ENCODE data around the gene PECR. TPM values are rescaled to one million over a fixed set of nuclear protein-coding genes. Genes with fewer than 3 reads are reported as not detected.

Gene PECR
- total RNA-seq, 1 experiment from 2014 or later, result 16.3 TPM

DNA sequence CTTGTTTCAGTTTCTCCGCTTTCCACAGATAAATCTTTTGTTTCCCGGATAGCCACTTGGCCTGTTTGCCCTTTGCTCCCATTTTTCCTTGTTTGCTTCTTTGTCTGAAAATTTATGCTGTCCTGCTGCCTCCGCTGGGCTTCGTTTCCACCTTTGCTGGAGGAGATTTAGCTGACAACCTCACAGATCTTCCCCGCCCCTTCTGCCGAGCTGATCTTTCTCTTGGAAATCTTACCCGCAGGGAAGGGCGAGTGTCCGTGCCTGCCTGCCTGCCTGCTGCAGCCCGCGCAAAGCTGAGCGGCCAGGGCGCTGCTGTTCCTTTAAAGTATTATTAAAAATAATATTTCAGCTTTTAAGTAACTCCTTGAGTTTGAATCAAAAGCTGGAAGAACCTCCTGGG lies 26.2 kb upstream of the PECR start:
- BruUV-seq (replicated peaks), result no TSS peak
- Histone ChIP-seq H3K9me3 (ENCODE audit: control insufficient read depth in 1 of 2, insufficient read depth in 1 of 2, low read depth in 1 of 2, low read length in 2 of 2) (no peaks in the 10 kb centered on the region), H3K27ac (ENCODE audit: low read depth, low read length) (no peak overlapping the region), H3K79me2 (ENCODE audit: insufficient read depth, low read length) (peaks cover 36% of the 10 kb centered on the region), H3K27me3 (ENCODE audit: insufficient read depth, low read length) (no peaks in the 10 kb centered on the region), H3K9me2 (ENCODE audit: insufficient read depth) (no peaks in the 10 kb centered on the region), H3K4me3 (replicated peaks in 1 of 2; ENCODE audit: low read depth in 1 of 2, low read length in 2 of 2) (no peak overlapping the region), H3K36me3 (ENCODE audit: control insufficient read depth in 1 of 2, insufficient read depth in 2 of 2, low read length in 2 of 2) (peaks cover 15 to 24% of the 10 kb centered on the region in 2 experiments; a peak in 3 of 4 replicates), H3K4me2 (ENCODE audit: low read length) (peak overlapping the region; percentile 83; the same call in 1 of the 2 replicates), H2AFZ (ENCODE audit: low read depth, low read length, poor library complexity, severe bottlenecking) (no peak overlapping the region), H4K20me1 (ENCODE audit: insufficient read depth) (peaks cover 7% of the 10 kb centered on the region; the same call in 1 of the 2 replicates), H3K9ac (ENCODE audit: low read length) (no peak overlapping the region), H3K4me1 (ENCODE audit: control insufficient read depth in 1 of 2, insufficient read depth in 2 of 2, low read length in 2 of 2) (peaks cover 5 to 18% of the 10 kb centered on the region in 2 experiments; a peak in 3 of 4 replicates)
- ATAC-seq (no peak), DNase-seq (ENCODE audit: low read depth, low spot score) (no peak)
- POLR2A ChIA-PET, result interaction anchor here (1.4 kb wide), 1 partner anchor 391 kb away, joined by 4 read pairs; the partner anchor contains the start of gene RPL37A
- no peak for TF ChIP-seq SIN3A (IDR thresholded peaks at IDR 0.05; ENCODE audit: low read depth)
- no peak for TF ChIP-seq SRF (IDR thresholded peaks at IDR 0.05; ENCODE audit: low read depth)
- TF ChIP-seq ZNF274 (IDR thresholded peaks at IDR 0.05; ENCODE audit: low read depth, low read length), result no peak
- TF ChIP-seq SP1 (IDR thresholded peaks at IDR 0.05; ENCODE audit: low read depth), result no peak
- CTCF ChIA-PET, result no interaction called here
- intact Hi-C loops (cut with micrococcal nuclease), result no loop called here
- RAD21 ChIA-PET (ENCODE audit: low non-redundant PET in 1 of 2, low total read pairs in 2 of 2, uncharacterized antibody in 2 of 2, unreplicated experiment in 2 of 2), result no interaction called here

DNA sequence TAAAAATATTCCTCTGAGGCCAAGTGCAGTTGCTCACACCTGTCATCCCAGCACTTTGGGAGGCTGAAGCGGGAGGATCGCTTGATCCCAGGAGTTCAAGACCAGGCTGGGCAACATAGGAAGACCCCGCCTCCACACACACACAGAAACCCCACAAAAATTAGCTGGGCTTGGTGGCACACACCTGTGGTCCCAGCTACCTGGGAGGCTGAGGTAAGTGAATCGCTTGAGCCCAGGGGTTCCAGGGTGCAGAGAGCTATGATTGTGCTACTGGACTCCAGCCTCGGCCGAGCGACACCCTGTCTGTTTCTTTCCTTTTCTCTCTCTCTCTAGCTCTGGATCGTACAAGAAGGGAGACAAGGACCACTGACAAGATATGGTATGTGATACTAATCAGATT lies 25.7 kb upstream of the PECR start:
- H4K20me1 ChIP-seq (ENCODE audit: insufficient read depth), result peaks cover 7% of the 10 kb centered on the region; the same call in 1 of the 2 replicates
- H3K4me1 ChIP-seq (ENCODE audit: control insufficient read depth in 1 of 2, insufficient read depth in 2 of 2, low read length in 2 of 2), result peaks cover 5 to 18% of the 10 kb centered on the region in 2 experiments; a peak in 3 of 4 replicates
- intact Hi-C loops (cut with micrococcal nuclease), result no loop called here
- ChIA-PET POLR2A (interaction anchor here (1.4 kb wide), 1 partner anchor 391 kb away, joined by 4 read pairs; the partner anchor contains the start of gene RPL37A), CTCF (no interaction called here), RAD21 (ENCODE audit: low non-redundant PET in 1 of 2, low total read pairs in 2 of 2, uncharacterized antibody in 2 of 2, unreplicated experiment in 2 of 2) (no interaction called here)
- TF ChIP-seq SRF (IDR thresholded peaks at IDR 0.05; ENCODE audit: low read depth) (no peak), RAD21 (IDR thresholded peaks at IDR 0.05; ENCODE audit: low read depth) (no peak), FOSL1 (IDR thresholded peaks at IDR 0.05; ENCODE audit: low read depth) (no peak), TCF7L2 (IDR thresholded peaks at IDR 0.05; ENCODE audit: borderline replicate concordance, extremely low read depth, insufficient read depth, insufficient read length) (no peak), SP1 (IDR thresholded peaks at IDR 0.05; ENCODE audit: low read depth) (no peak), CBX3 (IDR thresholded peaks at IDR 0.05; ENCODE audit: low read depth) (no peak)
- no peak overlapping the region for H3K27ac ChIP-seq (ENCODE audit: low read depth, low read length)
- H3K4me2 ChIP-seq (ENCODE audit: low read length), result no peak overlapping the region
- ATAC-seq (no peak), DNase-seq (ENCODE audit: low read depth, low spot score) (no peak)
- no TSS peak for BruUV-seq (replicated peaks)
- H3K9ac ChIP-seq (ENCODE audit: low read length), result no peak overlapping the region
- no peaks in the 10 kb centered on the region for H3K9me3 ChIP-seq (ENCODE audit: control insufficient read depth in 1 of 2, insufficient read depth in 1 of 2, low read depth in 1 of 2, low read length in 2 of 2)
- peaks cover 13 to 19% of the 10 kb centered on the region in 2 experiments; a peak in 3 of 4 replicates for H3K36me3 ChIP-seq (ENCODE audit: control insufficient read depth in 1 of 2, insufficient read depth in 2 of 2, low read length in 2 of 2)
- H3K27me3 ChIP-seq (ENCODE audit: insufficient read depth, low read length), result no peaks in the 10 kb centered on the region
- H3K79me2 ChIP-seq (ENCODE audit: insufficient read depth, low read length), result peaks cover 32% of the 10 kb centered on the region
- no peaks in the 10 kb centered on the region for H3K9me2 ChIP-seq (ENCODE audit: insufficient read depth)
- H3K4me3 ChIP-seq (replicated peaks in 1 of 2; ENCODE audit: low read depth in 1 of 2, low read length in 2 of 2), result no peak overlapping the region
- no peak overlapping the region for H2AFZ ChIP-seq (ENCODE audit: low read depth, low read length, poor library complexity, severe bottlenecking)
